K562 (cell line): ENCODE data around the gene EPC2.

Experiments
- CBX3 ChIP-seq, 2 experiments: IDR thresholded peaks; 1 replicate in 1 of 2; 2 replicates in 1 of 2; pipeline ENCODE4 v1.6.1; 2012; ENCODE audit warnings: inconsistent platforms in 2 of 2, low read length in 2 of 2, borderline replicate concordance in 1 of 2, control low read depth in 1 of 2
- CHD1 ChIP-seq: fragments of 200-600 bp; sonication (generic); IDR thresholded peaks from one replicate; pipeline ENCODE4 v1.6.1; 2012; ENCODE audit warnings: mild to moderate bottlenecking, moderate library complexity, low read length, inconsistent platforms
- EP300 ChIP-seq: IDR thresholded peaks from 2 replicates; pipeline ENCODE4 v1.6.1; 2012; ENCODE audit warnings: low read length, improper control_type of control experiment
- JUNB ChIP-seq: fragments of 450-650 bp; formaldehyde crosslinking; conservative IDR thresholded peaks from 2 replicates; pipeline ENCODE4 v1.4.0; 2020; ENCODE audit warnings: mild to moderate bottlenecking
- NRF1 ChIP-seq, 2 experiments: fragments of 450-650 bp; IDR thresholded peaks in 1 of 2; conservative IDR thresholded peaks in 1 of 2; 2 replicates each; pipeline ENCODE4 v1.6.1; 2014; ENCODE audit warnings: mild to moderate bottlenecking in 2 of 2

DNA sequence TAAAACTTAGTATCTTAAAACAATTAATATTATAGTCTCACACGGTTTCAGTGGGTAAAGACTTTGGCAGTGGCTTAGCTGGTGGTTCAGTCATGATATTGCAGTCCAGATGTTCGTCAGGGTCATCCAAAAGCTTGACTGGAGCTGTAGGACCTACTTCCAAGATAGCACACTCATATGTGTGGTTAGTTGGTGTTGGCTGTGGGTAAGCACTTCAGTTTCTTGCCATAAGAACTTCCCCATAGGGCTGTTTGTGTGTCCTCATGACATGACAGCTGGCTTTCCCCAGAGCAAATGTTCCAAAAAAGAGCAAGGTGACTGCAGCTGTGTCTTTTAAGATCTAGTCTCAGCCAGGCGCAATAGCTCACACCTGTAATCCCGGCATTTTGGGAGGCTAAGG, 48.5 kb upstream of the EPC2 start:
- TF ChIP-seq NRF1 (conservative IDR thresholded peaks at IDR 0.05 in 1 of 2, IDR thresholded peaks at IDR 0.05 in 1 of 2) (no peak), CBX3 (IDR thresholded peaks at IDR 0.05; ENCODE audit: borderline replicate concordance in 1 of 2, low read length in 2 of 2) (no peak), EP300 (no peak), CHD1 (no peak), JUNB (CRISPR knock-in tag) (no peak)
